AG08396 (cell line): Measurements from ENCODE around the gene TBCCD1.
"Not testable (repeated sequence)": the region's sequence is repeated elsewhere in the genome, so short reads cannot be mapped to it uniquely, and the experiment has no call there.

Experiments
- DNase-seq: peaks from one replicate; pipeline ENCODE4 v3.0.0; 2012; ENCODE audit warnings: low spot score, mixed read lengths

TBCCD1 gene

DNA sequence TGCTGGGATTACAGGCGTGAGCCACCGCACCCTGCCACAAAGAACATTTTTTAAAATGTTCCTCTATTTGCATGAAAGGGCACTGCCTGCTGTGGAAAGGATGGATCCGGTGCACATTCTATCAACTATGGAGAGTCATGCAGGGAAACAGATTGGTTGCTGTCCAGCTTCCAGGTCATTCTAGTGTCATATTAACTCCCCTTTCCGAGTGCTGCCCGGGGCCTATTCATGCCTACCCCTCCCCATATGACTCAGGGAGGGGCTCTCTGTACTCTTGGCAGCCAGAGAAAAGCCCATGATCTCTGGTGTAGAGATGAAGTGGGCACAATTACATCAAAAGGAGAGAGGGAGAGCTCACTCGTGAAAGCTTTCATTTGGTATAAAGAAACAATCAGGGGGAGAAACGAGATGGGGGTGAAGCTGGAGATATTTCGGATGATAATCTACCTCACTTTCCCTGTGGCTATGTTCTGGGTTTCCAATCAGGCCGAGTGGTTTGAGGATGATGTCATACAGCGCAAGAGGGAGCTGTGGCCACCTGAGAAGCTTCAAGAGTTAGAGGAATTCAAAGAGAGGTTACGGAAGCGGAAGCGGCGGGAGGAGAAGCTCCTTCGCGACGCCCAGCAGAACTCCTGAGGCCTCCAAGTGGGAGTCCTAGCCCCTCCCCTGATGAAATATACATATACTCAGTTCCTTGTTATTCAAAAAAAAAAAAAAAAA lies 29.6 kb upstream of the TBCCD1 start:
- no peak for DNase-seq

DNA sequence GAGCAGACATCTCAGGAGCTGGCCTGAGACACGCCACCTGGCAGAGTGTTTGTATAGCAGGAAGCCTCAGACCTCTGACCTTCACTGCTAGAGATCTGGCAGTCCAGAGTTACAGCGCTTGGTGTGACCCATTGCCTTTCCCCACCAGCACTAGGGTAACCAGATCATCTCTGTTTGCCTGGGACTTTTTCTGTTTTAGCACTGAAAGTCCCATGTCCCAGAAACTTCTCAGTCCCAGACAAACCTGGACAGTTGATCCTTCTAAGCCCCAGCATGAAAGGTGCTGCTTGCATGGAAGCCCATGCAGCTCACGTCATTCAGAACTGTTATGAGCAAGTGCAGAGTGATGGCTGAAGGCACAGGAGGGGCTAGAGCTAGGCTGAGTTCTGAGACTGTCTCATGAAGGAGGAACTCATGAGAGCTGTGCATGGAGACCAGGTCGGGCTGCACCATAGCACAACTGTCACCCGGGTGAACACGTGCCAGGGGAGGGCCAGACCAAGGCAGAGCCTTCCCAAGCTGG lies 27.5 kb upstream of the TBCCD1 start:
- no peak for DNase-seq

DNA sequence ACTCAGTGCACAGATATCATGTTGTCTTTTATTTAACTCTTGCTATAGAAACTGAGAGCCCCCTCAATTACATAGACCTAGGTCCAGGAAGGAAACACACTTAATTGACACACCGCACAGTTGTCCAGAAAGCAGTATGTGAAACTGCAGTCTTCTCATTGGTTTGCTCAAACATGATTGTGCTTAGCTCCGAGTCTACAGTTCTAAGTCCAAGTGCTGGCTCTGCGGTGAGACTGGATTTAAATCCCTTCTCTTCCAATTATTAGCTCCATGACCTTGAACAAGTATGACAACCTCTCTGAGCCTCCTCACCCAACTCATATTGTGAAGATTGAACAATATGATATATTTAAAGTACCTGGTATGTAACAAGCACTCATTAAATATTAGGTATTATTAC lies 26.7 kb upstream of the TBCCD1 start:
- DNase-seq: no peak

DNA sequence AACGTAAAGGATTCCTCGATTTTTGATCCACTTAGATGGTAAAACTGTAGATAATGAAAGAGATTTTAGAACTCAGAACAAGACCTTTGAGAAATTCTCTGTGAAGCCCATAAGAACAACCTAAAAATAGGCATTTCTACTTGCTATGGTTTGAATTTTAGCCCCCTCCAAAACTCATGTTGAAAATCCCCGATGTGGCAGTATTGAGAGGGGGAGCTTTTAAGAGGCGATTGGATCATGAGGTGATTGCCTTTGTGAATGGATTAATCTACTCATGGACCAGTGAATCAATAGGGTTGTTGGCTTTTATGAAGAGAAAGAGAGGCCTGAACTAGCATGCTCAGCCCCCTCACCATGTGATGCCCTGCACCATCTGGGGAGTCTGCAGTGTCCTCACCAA lies 25.5 kb upstream of the TBCCD1 start:
- DNase-seq: no peak

DNA sequence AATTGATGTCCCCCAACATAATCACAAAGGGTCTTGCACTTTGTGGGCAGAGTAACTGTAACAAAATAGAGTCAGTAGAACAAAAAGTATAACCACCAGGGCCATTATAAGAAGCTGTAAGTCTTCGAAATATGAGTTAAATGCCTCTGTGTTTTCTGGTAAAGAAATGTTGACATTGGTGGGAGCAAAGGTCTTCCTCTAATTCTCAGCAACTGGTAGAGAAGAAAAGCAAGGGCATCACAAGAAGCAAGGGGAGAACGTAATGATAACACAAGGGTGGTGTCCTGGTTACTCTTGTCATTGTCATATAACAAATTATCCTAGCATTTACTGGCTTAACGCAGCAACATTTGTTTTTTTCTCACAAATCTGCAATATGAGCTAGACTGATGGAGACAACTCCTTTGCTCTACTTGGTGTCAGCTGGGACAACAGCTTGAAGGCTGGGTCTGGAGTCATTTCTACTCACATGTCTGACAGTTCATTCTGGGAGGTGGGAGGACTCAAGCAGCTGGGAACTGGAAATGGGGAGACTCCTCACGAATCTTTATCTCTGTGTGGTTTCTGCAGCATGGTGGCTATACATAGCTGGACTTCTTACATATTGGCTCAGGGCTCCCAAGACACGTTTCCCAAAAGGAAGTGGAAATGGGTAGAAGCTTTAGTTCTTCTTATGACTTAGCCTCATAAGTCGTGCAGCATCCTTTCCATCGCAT lies 23.6 kb upstream of the TBCCD1 start:
- no peak for DNase-seq

DNA sequence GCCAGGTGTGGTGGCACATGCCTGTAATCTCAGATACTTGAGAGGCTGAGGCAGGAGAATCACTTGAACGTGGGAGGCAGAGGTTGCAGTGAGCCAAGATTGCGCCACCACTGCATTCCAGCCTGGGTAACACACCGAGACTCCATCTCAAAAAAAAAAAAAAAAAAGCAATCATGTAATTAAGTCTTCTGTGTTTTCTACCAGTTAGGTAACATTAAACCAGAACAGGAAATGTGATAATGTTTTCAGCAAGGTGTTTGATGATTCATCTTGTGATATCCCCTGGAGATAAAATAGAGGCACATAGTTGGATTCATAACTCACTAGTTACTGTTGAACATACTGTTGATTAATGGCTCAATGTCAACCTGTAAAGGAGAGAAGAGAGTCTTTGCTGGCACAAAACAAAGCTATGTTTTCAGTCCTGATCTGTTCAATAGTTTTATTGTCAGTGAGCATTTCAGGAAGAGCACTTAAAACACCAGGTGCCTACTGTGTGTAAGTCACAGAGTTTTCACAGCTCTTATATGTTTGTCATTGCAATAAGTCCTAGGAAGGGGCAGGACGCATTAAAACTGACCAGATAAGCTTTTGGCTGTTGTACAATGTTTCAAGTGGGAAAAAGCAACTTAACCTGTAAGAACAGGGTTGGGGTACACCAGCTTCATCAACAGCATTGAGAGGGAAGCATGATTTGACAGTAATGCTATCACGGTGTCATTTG lies 22.9 kb upstream of the TBCCD1 start:
- DNase-seq: no peak

DNA sequence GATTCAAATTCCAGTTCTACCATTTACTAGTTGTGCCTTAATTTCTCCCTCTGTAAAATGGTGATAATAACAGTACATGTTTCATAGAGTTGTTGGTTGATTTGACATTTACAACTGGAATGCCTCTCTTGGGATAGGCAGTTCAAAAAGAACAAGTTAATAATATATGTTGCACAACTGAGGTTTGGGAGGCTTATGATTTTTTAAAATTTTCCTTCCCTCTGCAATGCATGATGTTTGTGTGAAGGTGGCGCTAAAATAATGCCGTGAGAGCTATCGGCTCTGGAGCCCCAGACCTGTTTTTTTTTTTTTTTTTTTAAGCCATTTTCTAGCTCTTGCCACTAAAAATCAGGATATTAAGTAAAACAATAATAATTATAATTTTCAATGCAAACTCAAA lies 22.0 kb upstream of the TBCCD1 start:
- DNase-seq: no peak

DNA sequence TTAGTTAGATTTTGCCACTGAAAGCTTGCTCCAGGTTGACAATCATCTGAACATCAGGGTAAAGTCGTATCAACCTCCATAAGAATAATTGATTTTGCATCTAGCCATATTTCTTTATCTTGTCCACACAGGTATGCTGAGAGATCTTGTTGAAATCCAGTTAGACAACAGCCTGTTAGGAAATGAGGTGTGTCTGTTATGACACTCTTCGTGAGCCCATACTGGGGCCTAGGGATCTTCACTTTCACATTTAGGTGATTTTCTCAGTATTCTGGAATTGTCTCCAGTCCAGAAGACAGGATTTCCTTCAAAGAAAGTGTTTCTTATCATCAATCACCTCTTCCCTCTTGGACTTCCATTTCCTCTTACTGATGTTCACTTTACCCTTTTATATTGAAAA lies 21.5 kb upstream of the TBCCD1 start:
- DNase-seq: no peak

DNA sequence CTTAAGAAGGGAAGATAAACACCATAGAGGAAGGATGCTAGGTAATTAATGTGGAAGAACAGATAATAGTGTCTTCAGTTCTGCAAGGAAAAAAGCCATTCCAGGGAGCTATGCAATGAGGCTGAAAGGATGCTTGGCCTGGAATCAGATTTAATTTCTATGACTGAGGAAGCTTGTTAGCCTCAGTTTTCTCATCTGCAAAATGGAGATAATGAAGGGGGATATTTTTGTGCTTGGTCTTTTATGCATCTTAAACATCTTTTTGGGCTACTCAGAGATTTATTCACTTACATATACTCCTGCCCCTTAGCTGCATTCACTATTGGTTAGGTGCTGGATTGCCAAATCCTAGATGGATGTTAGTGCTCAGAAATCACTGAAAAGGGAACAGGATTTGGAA lies 20.0 kb upstream of the TBCCD1 start:
- no peak for DNase-seq

DNA sequence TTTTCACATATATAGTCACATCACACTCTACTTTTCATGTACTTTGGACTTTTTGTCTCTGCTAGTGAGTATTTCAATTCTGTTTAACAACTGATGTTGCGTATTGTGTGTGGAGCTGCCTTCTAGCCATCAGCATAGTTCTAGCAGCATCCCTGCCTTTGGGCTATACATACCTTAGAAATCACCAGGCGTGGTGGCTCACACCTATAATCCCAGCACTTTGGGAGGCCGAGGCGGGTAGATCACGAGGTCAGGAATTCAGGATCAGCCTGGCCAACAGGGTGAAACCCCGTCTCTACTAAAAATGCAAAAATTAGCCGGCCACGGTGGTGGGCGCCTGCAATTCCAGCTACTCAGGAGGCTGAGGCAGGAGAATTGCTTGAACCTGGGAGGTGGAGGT lies 19.1 kb upstream of the TBCCD1 start:
- not testable (repeated sequence) for DNase-seq

DNA sequence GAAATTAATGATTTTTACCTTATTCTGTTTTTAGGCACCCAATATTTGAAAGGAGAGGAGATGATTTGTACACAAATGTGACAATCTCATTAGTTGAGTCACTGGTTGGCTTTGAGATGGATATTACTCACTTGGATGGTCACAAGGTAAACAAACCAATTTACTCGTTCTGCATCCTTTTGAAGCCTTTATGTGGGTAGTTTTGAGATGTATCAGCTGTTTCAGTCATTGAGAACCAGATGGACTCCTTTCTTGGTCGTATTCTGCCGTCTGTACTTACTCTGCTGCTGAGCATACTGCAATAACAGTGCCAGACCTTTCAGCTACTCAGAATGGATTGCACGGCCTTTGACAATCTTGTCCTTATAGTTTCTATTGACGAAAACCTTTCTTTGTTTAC lies 16.7 kb upstream of the TBCCD1 start:
- peak; percentile 33 for DNase-seq

DNA sequence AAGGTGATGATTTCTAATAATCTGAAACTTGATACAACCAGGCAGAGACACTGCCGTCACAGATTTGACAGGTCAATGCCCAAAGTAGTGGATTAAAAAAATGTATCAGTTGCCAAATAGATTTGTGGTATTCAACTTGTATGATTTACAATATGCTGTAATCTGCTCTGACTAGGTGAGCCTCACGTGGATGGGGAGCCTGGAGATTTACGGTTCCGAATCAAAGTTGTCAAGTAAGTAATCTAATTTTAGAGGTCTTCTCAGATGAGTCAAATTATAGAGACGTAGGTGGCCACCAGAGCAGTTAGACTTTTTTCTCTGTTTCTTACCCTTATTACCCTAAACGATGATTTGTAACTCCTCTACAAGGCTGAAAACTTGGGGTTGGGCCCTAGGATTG lies 15.4 kb upstream of the TBCCD1 start:
- no peak for DNase-seq

DNA sequence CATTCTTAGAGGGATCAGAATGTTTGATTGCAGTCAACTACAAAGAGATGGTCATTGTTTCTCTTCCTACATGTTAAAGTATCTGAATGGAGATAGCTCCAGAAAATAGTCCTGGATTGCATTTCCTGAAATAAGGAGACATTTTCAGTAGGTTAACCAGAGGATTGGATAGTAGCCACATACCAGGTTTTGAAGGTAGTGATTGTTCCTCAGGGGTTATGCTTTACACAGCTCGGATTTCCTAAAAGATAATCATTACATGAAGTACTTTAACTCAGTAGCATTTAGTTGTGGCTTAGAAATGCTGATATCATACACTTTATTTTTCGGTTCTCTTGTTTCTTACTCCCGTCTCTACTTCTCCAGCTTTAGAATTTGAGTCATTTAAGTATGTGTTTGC lies 13.6 kb upstream of the TBCCD1 start:
- DNase-seq: no peak

DNA sequence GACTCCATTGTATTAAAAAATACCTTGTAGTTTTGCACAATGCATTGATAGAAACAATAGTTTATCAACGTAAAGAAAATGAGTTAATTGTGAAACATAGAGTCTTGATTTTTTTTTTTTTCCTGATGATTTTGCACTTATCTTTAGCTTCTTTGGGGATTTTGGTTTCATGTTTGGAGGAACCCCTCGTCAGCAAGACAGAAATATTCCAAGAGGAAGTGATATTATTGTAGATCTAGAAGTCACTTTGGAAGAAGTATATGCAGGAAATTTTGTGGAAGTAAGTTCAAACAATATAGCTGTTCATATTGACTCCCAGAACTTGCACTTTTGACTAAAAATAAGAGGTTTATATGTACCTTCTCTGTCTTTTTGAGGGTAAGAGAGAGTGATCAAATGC lies 10.4 kb upstream of the TBCCD1 start:
- no peak for DNase-seq

DNA sequence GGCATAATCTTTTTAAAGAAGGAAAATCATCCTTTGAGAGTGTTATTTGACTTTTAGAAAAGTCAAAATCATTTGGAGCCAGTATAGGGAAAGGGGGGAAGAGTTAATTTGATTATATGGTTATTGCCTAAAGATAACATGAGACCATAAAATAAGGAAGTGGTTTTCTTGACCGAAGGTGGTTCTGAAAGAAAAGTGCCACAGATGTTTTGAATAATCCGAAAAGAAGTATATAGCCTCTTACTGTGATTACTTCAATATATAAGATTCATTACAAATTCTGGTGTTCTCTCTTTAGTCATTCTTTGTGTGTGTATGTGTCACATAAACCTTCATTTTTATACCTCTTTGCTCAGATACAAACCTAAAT lies 4.5 kb upstream of the TBCCD1 start:
- no peak for DNase-seq

DNA sequence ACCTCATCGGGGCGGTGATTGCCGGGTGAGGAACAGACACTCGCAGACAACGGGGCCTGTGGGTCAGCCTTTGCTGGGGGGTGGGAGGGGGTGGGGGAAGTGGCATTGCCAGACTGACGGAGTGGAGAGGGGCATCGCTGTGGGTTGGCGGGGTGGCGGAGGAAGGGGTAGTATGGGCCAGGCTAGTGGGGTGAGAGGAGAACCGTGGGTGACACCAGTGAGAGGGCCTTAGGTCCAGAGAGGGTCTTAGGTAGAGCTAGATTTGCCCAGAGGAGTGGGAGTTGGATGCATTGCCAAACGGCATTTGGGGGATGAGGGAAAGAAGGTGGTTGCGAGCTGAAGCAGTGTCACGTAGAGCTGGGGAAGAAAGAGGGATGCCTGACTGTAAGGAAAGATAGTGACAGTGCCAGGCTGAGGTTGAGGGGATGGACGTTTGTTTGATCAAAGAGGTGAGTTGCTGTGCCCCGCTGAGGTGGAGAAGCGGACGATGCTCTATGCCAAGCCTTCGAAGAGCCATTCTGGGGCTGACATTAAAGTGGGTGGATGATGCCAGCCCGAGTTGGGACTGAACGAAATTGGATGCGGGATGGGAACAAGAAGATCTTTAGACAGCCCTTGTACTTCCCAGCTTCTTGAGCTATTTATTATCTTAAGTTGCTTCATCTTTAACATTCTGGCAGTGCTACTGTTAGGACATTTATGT lies 4.0 kb upstream of the TBCCD1 start:
- no peak for DNase-seq

DNA sequence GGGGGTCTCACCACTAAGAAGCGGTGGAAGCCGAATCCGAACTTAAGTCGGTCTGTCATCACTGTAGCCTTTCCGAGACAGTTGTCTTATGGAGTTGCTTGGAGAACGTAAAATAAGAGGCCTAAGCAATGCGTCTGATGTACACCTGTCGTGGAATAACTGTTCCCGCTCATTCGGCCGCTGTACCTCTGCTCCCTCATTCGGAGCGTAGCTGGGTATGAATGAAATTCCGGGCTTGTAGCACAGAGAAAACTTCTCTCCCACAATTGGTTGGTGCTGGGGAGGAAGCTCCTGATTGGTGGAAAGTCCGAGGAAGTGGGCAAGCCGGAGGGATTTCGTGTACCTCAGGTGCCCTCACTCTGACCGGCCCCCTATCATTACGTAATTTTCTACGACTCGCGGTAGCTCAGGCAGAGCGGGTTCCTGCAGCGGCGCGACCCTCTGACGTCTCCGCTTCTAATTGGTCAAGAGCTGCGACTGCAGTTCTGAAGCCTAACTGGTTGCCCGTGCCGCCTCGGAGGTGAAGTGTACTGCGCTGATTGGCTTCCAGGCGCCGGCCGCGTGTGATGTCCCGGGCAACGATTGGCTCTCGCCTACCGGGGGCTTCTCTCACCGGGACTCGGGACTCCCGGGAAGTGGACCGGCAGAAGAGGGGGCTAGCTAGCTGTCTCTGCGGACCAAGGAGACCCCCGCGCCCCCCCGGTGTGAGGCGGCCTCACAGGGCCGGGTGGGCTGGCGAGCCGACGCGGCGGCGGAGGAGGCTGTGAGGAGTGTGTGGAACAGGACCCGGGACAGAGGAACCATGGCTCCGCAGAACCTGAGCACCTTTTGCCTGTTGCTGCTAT lies 3.2 kb upstream of the TBCCD1 start, which contains the start of gene DNAJB11:
Gene DNAJB11 (plus strand): TSS at position 625 of the 845 bp plus-strand sequence. CDS start 178 bp downstream, at position 803.
- peak; percentile 98 for DNase-seq

DNA sequence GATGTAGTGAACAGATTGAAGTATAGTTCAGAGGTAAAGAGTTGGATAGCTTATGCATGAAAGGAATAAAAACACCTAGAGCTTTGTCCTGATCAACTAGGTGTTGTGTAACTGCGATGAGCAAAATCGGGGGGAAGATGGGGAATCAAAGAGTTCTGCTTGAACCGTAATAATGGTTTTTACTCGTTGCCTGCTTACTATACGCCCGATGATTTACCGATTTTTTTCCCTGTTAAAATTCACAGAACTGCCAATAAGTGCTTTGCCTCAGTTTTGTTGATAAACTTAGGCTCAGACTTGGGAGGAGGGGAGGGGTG lies 2.6 kb upstream of the TBCCD1 start:
- no peak for DNase-seq

DNA sequence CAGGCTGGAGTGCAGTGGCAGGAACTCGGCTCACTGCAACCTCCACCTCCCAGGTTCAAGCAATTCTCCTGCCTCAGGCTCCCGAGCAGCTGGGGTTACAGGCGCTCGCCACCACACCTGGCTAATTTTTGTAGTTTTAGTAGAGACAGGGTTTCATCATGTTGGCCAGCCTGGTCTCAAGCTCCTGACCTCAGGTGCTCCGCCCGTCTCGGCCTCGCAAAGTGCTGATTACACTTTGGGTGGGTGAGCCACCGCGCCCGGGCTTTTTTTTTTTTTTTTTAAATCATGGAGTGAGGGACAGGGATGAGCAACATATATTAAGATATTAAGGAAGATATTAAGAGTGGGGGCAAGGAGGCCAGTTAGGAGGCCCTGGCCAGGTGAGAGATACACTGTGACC lies 2.2 kb upstream of the TBCCD1 start:
- DNase-seq: not testable (repeated sequence)

DNA sequence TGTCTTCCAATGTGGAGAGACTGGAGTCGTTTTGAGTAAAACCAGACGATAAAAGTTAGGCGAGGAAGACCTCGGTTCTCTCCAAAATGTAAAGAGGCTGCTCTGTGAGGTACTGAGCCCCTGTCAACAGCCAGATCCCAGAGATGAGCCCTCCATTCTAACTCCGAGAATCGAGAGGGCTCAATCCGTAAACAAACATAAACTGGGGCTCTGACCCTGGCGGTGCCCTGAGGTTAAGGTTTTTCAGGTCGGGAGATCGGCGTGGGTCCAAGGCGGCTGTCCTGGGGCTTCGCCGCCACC lies 417 bp downstream of the TBCCD1 start:
- no peak for DNase-seq

DNA sequence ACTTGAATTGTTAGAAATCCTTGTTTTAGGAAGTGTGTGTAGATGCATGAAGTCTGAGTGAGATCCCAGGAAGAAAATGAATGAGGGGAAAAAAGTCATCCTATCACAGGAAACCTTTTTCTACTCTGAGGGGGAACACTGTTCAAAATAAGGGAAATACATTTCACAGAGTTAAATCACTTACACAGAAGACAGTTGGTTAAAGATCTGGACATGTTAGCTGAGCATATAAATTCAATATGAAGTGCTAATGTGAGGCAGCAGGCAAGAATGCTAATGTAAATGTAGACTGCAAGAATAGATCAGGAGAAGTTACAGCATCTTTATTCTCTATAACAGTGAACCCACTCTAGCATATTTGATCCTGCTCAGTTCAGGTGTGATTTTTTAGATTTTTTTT lies 2.6 kb downstream of the TBCCD1 start:
- DNase-seq: no peak
